GM12878 (cell line): Measurements from ENCODE around the gene SMURF1.

Experiments used
- CTCF ChIP-seq, 3 experiments: IDR thresholded peaks in 2 of 3; conservative IDR thresholded peaks in 1 of 3; 2 replicates each; pipeline ENCODE4 v1.5.1; 2011; ENCODE audit warnings: low read depth in 3 of 3, low read length in 3 of 3, mild to moderate bottlenecking in 3 of 3, control low read depth in 2 of 3, moderate library complexity in 2 of 3, inconsistent platforms in 1 of 3, mixed read lengths in 1 of 3; ENCODE audit not compliant: control insufficient read depth in 2 of 3, insufficient read depth in 1 of 3; ENCODE audit errors: extremely low read depth in 1 of 3
- NFYA ChIP-seq: IDR thresholded peaks from 2 replicates; pipeline ENCODE4 v1.6.1; 2011; ENCODE audit warnings: low read depth, mild to moderate bottlenecking, low read length, improper control_type of control experiment, borderline replicate concordance
- NR2F1 ChIP-seq: fragments of 450-650 bp; conservative IDR thresholded peaks from 2 replicates; pipeline ENCODE4 v1.6.1; 2017; ENCODE audit warnings: mild to moderate bottlenecking
- POLR2A ChIP-seq: IDR thresholded peaks from 2 replicates; pipeline ENCODE4 v1.6.1; 2011; ENCODE audit warnings: low read depth, mild to moderate bottlenecking, low read length
- SP1 ChIP-seq: IDR thresholded peaks from one replicate; pipeline ENCODE4 v1.6.1; 2011; ENCODE audit warnings: low read depth, low read length
- TAF1 ChIP-seq: IDR thresholded peaks from 2 replicates; pipeline ENCODE4 v1.6.1; 2011; ENCODE audit warnings: mild to moderate bottlenecking, low read depth, low read length, borderline replicate concordance
- TARDBP ChIP-seq: IDR thresholded peaks from 2 replicates; pipeline ENCODE4 v1.6.1; 2016; ENCODE audit warnings: borderline replicate concordance
- YY1 ChIP-seq: IDR thresholded peaks from 2 replicates; pipeline ENCODE4 v1.6.1; 2011; ENCODE audit warnings: low read depth, mild to moderate bottlenecking, low read length
- ZNF217 ChIP-seq: fragments of 450-650 bp; IDR thresholded peaks from 2 replicates; pipeline ENCODE4 v1.6.1; 2017; ENCODE audit warnings: antibody characterized with exemption, mild to moderate bottlenecking
- ZZZ3 ChIP-seq: IDR thresholded peaks from 2 replicates; pipeline ENCODE4 v1.6.1; 2011; ENCODE audit warnings: low read depth; ENCODE audit not compliant: control insufficient read depth, insufficient read length
- TF ChIP-seq, protein P1 (sequence below): fragments of 450-650 bp; IDR thresholded peaks from 2 replicates; pipeline ENCODE4 v1.6.1; 2016; ENCODE audit warnings: mild to moderate bottlenecking

- TF ChIP-seq CTCF (IDR thresholded peaks at IDR 0.05 in 2 of 3, conservative IDR thresholded peaks at IDR 0.05 in 1 of 3; ENCODE audit: control insufficient read depth in 2 of 3, extremely low read depth in 1 of 3, insufficient read depth in 1 of 3, low read depth in 3 of 3, low read length in 3 of 3), result no peak
- no peak for TF ChIP-seq ZZZ3
- no peak for TF ChIP-seq SP1
- TF ChIP-seq, protein P1, sequence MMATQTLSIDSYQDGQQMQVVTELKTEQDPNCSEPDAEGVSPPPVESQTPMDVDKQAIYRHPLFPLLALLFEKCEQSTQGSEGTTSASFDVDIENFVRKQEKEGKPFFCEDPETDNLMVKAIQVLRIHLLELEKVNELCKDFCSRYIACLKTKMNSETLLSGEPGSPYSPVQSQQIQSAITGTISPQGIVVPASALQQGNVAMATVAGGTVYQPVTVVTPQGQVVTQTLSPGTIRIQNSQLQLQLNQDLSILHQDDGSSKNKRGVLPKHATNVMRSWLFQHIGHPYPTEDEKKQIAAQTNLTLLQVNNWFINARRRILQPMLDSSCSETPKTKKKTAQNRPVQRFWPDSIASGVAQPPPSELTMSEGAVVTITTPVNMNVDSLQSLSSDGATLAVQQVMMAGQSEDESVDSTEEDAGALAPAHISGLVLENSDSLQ, result no peak
- TF ChIP-seq TAF1, result no peak
- TF ChIP-seq POLR2A, result no peak
- TF ChIP-seq YY1, result no peak
- TF ChIP-seq TARDBP, result no peak
- no peak for TF ChIP-seq NR2F1
- no peak for TF ChIP-seq ZNF217
- TF ChIP-seq NFYA, result no peak
These were observed 64.8 kb downstream of the SMURF1 start for GRCh38 chr7:99079104-99079503.
